Stimulated activated CD4-positive, alpha-beta T cell treated with anti-CD3 and anti-CD28 coated beads, Interleukin-12 subunit alpha, Interleukin-12 subunit beta, amount 100 ng/mL, for 48 hours (primary cell): Measurements from ENCODE around the gene PCED1B.
A peak's percentile ranks its signal among the peaks of the same experiment; 100 is the strongest.

Experiments used
- DNase-seq, 3 donors: peaks; one replicate each; pipeline ENCODE4 v3.0.0-alpha.2; 2020; ENCODE audit warnings: low read depth in 2 of 3, low spot score in 1 of 3

The PCED1B gene

DNA sequence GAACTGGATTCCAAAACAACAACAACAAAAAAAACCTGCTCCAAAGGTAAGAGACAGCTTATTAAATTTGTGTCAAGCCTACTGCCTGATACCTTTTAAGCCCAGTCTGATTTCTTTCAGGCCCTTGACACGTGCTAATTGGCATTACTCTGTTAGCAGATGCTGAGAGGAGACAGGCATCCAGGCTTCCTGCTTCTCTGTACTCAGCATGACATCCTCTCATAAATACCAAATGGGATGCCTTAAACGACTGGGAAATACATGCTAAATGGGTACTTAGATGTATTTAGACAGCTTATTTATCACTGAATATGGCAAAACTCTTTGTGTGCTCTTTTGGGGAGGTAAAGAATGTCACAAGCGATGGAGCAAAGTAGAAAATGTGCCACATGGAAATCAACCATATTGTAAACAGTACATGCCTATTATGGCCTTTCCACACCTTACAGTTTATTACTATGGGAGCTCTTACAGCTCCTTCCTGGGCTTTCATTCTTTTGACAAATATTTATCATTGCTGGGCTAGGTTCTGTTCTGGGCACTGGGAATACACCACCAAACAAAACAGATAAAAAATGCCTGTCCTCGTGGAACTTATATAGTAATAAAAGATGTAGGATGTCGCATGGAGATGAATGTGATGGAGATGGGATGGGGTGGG lies 11.5 kb upstream of the PCED1B start:
- no peak for DNase-seq

DNA sequence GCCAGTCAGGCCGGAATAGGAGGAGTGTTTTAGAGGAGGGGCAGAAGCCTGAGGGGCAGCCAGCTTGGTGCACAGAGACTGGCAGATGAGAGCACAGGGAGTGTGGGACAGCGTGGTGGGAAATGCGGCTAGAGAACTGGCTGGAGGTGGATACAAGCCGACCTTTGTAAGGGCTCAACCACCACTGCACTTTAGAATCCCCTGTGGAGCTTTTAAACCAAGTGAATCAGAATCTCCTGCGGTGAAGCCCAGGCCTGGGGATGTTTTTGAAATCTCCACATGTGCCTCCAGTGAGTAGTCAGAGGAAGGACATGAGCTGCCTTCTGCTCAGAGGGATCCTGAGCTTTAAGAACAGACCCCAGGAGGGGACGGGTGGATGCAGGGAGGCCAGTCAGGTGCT lies 10.9 kb upstream of the PCED1B start:
- DNase-seq = no peak

DNA sequence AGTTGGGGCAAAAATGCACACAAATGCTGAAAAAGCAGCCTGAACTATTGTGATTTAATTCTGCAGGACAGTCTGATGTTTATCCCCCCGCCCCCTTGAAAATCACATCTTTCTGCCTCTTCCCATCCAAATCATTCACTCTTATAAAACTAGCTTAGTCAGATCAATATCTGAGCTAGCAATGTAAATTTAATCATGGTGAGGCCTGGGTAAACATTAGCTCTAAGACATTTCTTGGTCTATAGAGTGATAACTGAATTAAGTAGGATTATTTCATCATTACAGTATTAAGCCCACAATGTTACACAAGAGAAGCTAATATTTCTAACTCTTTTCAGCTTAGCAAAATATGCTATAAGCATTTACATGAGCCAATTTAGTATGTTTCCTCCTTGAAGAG lies 9.1 kb upstream of the PCED1B start:
- DNase-seq = no peak

DNA sequence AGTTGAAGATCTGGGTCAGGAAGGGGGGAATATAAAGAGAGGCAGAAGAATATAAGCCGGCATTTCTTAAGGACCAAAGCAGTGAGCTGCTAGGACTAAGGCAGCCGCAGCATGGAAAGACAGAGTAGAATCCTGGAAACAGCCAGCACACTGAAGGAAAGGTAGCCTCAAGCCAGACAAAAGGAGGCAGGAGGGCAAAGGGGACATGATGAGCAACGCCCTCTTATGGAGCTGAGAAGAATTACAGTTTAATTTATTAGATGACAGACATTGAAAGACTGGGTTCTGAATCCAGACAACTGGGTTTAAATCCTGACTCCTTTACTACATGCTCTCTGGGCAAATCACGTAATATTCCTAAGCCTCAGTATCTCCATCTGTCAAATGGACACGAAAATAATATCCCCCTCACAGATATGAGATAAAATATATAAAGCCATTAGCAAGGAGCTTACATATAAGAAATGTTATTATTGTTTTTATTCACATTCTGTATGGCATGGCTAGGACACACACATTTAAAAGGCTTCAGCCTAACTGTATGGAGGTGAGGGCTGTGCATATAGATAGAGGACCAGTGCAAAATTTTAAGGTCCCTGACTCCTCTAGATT lies 8.1 kb upstream of the PCED1B start:
- DNase-seq = no peak

DNA sequence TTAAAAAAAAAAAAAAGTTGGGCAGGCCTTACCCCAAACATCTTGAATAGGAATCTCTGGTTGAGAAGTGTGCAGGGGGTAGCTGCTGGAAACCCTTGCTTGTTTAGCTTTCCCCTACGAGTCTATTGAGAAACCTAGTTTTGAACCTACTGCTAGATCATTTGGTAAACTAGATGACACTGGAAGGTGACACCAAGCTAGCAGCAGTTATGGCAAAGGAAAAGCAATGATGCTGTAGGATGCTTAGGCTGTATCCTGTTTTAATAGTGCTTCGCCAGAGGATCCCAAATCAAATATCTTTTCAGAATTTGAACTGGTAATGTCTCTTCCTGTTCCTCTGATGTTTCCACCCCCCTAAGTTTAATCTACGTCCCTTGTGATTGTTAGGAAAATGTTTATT lies 5.5 kb upstream of the PCED1B start:
- no peak for DNase-seq

DNA sequence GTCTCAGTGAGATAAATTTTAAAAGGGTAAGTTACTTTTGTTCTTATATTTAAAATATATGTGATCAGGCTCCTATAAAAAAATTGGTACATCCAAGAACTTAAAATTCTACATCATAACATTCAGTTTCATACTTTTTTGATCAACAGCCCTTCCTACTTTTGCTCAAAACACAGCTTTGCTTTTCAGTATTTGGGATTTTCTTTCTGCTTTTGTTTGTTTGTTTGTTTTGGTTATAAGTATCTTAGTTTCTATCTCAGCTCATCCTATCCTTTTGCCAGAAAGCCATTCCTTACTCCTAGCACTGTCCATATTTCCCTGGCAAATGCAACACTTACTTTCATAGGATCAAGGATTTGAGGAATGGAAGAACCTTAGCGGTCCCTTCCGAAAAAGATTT lies 4.7 kb upstream of the PCED1B start:
- DNase-seq = no peak

DNA sequence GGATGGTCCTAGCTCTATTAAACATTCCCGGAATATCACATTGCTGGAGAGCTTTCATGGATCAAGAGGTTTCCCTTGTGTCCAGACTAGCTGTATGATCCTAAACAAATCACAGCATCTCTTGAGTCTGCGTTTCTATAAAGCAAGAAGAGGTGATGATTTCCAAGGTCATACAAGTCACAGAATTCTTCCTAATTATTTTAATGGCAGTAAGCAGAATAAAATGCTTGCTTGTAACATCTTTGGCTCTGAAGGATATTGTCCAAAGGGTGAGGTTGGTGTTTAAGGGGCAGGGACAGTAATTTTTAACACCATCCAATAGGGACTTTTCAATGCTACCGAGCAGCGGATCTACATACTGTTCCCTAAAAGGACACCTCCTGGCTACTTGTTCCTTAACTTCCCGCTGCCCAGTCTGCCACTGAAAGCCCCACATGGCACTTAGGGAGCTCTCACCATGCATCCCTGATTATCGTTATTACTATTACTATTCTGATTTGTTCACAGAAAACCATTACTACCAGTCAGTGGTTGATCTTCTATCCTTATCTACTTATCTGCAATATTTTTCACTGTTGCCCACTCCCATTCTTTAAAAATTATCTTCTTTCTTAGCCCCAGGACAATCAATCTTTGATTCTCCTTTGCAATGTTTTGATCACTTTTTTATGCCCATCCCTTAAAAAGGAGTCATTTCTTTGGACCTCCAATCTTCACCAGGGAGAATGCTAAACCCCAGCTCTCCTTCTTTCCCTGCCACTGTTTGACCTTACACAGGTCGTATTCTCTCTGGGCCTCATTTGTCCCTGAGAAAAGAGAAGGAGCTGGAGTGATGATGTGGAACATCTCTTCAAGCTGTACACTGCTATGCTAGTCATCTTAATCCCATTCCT lies 4.0 kb upstream of the PCED1B start:
- DNase-seq = no peak

DNA sequence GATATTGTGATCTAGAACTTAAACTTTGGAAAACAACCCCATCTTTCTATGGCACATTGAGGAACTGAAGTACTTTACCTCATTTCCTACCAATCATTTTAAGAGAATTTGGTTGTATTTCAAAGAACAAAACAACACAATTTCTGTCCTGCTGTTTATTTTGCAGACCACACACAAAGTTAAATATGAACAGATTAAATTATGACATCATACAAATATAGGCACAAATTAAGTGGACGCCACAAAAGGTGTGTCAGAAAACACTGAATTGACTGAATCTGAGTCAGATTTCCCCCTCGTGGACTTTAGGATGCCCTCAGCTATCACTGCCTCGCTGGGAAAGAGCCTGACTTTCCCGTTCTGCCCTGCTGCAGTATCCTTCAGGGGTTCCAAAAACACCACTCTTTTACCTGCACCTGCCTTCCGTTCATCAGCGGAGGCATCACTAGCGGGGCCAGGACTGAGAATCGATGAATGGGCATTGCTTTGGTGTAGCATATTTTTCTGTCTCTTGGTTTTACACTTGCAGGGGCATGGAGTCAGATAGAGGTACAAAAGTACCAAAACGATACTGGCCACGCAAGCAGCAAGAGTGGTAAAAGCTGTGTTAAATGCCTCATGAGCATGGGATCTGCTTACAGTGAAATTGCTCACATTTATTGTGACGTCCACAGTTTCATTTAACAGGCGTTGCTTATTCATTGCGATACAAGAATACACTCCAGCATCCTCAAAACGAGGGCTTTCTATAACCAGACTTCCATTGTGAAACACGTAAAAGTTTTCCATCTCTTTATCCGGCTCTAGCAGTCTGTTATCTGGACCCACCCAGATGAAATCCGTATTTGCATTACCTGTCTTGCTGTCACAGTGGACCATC lies 2.0 kb upstream of the PCED1B start:
- DNase-seq = no peak

DNA sequence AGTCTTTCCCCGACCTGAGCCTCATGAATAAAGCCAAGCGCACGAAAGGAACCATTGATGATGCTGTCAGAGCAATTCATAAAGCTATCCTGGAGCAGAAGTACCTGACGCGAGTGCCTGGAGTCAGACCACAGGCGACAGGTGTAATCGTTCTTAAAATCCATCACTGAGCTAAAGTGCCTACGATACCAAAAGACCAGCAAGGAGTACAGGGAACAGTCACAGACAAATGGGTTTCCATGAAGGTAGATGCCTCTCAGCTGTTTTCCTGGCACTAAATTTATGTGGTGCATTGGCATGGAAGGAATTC lies 1.4 kb upstream of the PCED1B start:
- no peak for DNase-seq

DNA sequence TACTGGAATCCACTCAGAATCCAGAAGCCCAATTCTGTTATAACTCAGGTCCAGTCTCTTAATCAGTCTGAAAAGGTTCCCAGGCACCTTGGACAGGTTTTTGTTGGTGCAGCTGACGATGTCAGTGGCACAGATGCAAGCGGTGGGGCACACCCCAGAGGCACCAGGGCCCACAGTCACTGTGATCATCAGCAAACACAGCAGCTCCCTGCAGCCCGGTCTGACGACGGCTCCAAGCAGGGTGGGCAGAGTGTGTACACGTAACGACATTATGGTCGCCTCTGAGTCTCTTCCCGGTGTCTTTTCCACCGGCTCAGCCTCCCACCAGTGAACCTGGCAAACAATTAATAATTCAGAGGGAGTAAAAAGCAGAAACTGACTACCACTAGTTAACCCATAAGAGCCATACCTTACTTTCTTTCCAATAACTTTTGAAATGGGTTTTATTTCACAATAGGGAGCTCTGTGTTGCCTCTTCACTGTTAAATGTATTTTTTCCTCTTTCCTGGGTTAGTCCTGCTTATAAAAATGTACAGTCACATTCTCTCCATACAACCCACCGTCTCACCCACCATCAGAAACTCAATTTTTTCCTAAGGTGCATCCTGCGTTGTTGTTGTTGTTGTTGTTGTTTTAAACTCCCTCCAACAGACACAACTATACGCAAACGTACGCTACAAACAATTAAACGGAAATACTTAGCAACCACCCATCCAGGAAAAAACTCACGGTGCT lies 521 bp upstream of the PCED1B start:
- no peak for DNase-seq

DNA sequence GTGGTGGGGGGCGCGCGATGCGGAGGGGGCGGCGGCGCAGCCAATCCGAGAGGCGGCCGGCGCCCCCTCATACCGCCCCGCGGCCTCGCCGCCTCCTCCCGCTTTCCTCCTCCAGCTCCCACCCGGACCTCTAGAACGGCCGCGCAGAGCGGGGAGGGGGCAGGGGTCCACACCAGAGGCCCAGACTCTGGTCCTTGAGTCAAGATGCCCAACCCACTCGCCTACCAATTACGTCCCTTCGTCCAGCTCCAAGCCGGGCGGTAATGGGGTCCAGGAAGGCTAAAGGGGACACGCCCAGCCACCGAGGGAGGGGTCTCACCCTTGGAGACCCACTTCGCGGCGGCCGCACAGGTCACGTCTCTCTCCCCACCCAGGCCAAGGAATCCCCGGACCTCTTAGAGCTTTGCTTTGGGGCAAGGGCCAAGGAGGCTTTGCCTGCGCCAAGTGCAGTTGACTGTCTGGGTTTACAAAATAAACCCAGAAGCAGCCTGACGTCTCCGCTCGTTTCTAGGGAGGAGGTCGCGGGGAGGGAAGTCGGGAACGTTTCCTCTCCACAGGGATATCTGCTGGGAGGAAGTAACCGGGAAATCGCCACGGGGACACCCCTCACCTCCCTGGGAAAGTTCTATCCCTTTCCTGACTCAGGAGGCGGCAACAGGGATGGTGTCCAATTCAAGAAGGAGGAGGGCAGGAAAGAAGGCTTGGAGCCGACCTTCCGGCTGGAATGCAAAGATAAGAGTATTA lies 732 bp downstream of the PCED1B start:
- DNase-seq = no peak

DNA sequence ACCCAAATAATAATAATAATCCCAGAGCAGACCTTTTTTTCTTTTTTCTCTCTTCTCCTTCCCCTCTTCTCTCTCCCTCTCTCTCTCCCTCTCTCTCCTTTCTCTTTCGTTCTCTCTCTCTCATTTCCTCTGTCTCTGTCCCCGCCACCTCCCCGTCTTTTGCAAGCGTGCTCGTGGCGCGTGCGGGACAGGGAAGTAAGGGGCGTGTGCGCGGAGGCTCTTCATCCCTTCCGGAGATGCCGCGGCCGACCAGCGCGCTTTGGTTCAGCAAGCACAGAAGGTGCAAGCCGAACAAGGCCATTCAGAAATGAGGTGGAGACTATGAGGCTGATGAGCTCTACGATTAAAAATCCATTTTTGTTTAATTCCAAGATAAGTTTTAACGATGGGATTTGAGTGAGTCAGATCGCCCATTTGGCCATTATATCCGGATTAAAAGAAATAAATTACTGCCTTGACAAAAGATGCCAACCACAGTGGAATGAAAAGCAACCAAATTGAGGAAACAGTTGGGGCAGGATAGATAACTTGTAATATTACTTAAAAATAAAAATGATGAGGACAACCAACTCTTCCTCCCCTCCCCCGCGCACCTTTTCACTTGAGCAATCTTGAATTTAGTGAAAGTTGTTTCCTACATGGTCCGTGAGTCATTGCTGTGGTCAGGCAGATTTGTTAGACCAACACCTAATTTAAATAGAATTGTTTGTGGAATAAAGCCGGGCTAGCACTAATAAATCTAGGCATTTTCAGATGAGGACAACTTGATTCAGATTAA lies 1.5 kb downstream of the PCED1B start:
- DNase-seq = peak; percentile 34 to 61 (median 50)

DNA sequence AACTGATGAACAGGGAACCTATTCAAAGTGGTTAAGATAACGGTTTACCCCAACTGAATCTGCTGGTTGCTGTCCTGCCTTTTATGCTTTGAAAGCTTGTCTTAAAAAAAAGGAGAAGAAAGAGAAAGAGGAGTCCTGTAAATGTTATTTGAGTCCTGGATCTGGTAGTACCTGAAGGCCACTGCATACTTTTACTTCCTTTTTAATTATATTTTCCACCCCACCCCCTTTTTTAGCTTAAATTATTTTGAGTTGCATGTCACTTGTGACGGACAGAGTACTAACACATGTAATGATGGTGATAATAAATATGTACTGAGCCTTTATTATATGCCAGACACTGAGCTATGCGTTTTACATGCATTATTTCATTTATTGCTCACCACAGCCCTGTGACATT lies 2.9 kb downstream of the PCED1B start:
- no peak for DNase-seq

DNA sequence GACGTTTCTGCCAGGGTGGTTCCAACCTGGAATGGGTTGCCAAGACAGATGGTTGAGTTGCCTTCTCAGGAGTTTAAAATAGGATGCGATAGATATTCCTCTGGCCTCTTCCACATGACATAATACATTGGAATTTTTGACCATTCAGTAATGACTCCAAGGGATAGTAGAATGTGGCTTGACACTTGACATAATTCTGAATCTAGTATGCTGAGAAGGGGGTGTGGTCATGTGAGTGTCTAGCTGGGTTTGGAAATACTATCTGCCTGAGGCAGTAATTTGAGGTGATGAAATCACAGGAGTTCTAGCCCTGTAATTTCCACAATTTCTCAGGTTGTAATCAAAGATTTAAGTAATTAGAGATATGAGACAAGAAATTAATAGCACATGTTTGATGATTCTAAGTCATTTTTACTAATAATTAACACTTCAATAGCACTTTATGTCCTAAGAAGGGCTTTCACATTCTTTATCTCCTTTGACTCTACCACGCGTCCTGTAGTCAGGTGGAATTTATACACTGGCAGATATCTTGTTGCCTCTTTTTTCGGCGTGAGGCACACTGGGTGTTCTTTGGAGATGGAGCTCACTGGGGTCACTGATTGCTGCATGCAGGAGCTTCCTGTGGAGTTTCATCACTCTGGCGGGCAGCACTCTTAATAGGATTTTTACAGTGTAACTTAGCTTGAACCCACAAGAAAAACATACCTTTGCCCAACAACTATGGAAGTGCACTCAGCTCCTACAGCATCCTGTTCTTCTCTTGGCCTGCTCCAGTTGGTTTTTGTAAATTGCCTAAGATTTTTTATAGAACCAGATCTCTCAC lies 3.6 kb downstream of the PCED1B start:
- no peak for DNase-seq

DNA sequence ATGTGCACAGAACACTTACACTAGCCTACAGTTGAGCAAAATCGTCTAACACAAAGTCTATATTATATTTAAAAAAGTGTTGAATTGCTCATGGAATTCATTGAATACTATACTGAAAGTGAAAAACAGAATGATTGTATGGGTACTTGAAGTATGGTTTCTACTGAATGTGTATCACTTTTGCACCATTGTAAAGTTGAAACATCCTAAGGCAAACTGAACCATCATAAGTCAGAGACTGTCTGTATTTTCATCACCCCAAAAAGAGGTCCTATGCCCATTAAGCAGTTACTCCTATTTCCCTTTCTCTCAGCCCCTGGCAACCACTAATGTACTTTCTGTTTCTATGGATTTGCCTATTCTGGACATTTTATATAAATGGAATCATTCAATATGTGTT lies 4.8 kb downstream of the PCED1B start:
- DNase-seq = no peak

DNA sequence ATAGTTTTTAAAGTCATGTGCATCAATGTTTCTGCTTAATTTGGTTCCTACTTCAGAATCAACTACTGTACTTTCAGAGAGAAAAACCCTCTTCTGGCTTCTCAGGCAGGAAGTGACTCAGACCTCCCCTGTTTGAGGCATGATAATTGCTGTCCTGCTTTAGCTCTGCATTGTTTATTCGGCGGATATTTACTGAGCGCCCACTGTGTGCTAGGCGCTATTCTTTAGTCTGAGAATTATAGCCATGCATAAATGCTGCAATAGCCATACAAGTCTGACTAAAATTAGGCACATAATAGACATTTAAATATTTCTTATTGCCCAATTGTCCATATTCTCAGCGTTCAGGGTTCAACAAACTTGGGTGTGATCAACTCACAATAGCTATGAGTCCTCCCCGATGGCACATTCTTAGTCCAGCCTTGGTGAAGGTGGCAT lies 6.4 kb downstream of the PCED1B start:
- DNase-seq = no peak

DNA sequence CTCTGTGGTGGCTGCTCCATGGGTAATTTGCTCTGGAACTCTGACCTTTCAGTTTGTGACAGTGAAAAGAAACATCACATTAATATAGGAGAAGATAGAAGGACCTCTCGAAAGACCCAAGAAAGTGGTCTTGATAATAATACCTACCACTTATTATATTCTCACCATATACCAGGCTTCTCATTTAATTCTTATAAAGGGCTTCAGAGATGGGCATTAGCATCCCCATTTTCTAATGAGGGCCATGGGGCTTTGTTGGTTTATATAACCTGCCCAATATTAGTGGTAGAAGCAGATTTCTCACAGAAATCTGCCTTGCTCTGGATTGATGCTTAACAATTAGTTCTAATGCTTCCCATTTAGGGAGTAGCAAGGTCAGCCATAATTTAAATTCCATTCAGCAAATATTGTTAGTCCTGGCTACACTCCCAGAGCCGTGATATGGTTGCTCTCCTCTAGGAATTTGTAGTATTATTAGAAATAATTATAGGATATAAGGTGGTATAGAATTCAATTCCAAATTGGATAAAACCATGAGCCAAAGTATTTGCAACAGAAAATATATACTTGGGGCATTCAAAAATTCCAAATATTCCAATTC lies 7.8 kb downstream of the PCED1B start:
- no peak for DNase-seq
